Kidney capillary endothelial cell (primary cell): ENCODE results near the gene TRIM72.
"Not testable (repeated sequence)": the region's sequence is repeated elsewhere in the genome, so short reads cannot be mapped to it uniquely, and the experiment has no call there.

Experiments used
- DNase-seq: peaks from one replicate; pipeline ENCODE4 v3.0.0-alpha.2; 2018; ENCODE audit warnings: low spot score

Gene TRIM72

GRCh38 chr16:31215287-31216162 lies 1.6 kb downstream of the TRIM72 start:
- no peak for DNase-seq

- DNase-seq: no peak
These were observed 2.7 kb downstream of the TRIM72 start, which contains the start of gene PYDC1 for GRCh38 chr16:31216422-31217135. Gene PYDC1 (minus strand): TSS chr16:31217135. CDS start chr16:31217028, 107 bp downstream.

GRCh38 chr16:31217136-31217530 lies 3.2 kb downstream of the TRIM72 start:
- no peak for DNase-seq

- DNase-seq: no peak
These were observed 5.3 kb downstream of the TRIM72 start for GRCh38 chr16:31219154-31219741.

GRCh38 chr16:31221357-31222160 lies 7.6 kb downstream of the TRIM72 start:
- DNase-seq: no peak

- DNase-seq: no peak
These were observed 9.1 kb downstream of the TRIM72 start for GRCh38 chr16:31223044-31223443.

- DNase-seq: no peak
These were observed 10.4 kb downstream of the TRIM72 start for GRCh38 chr16:31224092-31224955.

GRCh38 chr16:31225193-31225592 lies 11.3 kb downstream of the TRIM72 start:
- no peak for DNase-seq

GRCh38 chr16:31228206-31228605 lies 14.3 kb downstream of the TRIM72 start:
- DNase-seq: no peak

- DNase-seq: no peak
These were observed 15.6 kb downstream of the TRIM72 start for GRCh38 chr16:31229501-31229900.

GRCh38 chr16:31238041-31238440 lies 24.1 kb downstream of the TRIM72 start:
- no peak for DNase-seq

GRCh38 chr16:31242206-31242605 lies 28.3 kb downstream of the TRIM72 start:
- no peak for DNase-seq

- no peak for DNase-seq
These were observed 30.1 kb downstream of the TRIM72 start for GRCh38 chr16:31243734-31244670.

GRCh38 chr16:31245598-31245997 lies 31.7 kb downstream of the TRIM72 start:
- DNase-seq: not testable (repeated sequence)

- DNase-seq: no peak
These were observed 32.4 kb downstream of the TRIM72 start for GRCh38 chr16:31246296-31246695.

GRCh38 chr16:31248344-31248743 lies 34.4 kb downstream of the TRIM72 start:
- no peak for DNase-seq

- DNase-seq: no peak
These were observed 37.0 kb downstream of the TRIM72 start for GRCh38 chr16:31250782-31251384.

GRCh38 chr16:31251435-31251834 lies 37.5 kb downstream of the TRIM72 start:
- DNase-seq: no peak

GRCh38 chr16:31253642-31254045 lies 39.7 kb downstream of the TRIM72 start:
- no peak for DNase-seq
